Ishikawa (cell line): ENCODE measurements around the gene SBDS.

Source experiments
- EGR1 ChIP-seq: IDR thresholded peaks from 2 replicates; pipeline ENCODE4 v1.6.1; 2012
- FOXM1 ChIP-seq: IDR thresholded peaks from 2 replicates; pipeline ENCODE4 v1.6.1; 2012; ENCODE audit warnings: low read depth, borderline replicate concordance
- NFIC ChIP-seq: IDR thresholded peaks from 2 replicates; pipeline ENCODE4 v1.6.1; 2012
- RAD21 ChIP-seq: IDR thresholded peaks from 2 replicates; pipeline ENCODE4 v1.6.1; 2012; ENCODE audit warnings: low read depth
- TAF1 ChIP-seq: IDR thresholded peaks from 2 replicates; pipeline ENCODE4 v1.6.1; 2012; ENCODE audit warnings: low read depth, mild to moderate bottlenecking
- TCF12 ChIP-seq: IDR thresholded peaks from 2 replicates; pipeline ENCODE4 v1.6.1; 2012; ENCODE audit warnings: low read depth
- TEAD4 ChIP-seq: IDR thresholded peaks from 2 replicates; pipeline ENCODE4 v1.6.1; 2012
- YY1 ChIP-seq: IDR thresholded peaks from 2 replicates; pipeline ENCODE4 v1.6.1; 2012; ENCODE audit warnings: low read depth
- ZBTB7A ChIP-seq: IDR thresholded peaks from 2 replicates; pipeline ENCODE4 v1.6.1; 2012; ENCODE audit warnings: low read depth
- TF ChIP-seq, protein P1 (sequence below): IDR thresholded peaks from 2 replicates; pipeline ENCODE4 v1.6.1; 2012
- TF ChIP-seq, protein P2 (sequence below): IDR thresholded peaks from 2 replicates; pipeline ENCODE4 v1.6.1; 2012
- TF ChIP-seq, protein P3 (sequence below): IDR thresholded peaks from 2 replicates; pipeline ENCODE4 v1.6.1; 2012; ENCODE audit warnings: low read depth, mild to moderate bottlenecking

SBDS gene

DNA sequence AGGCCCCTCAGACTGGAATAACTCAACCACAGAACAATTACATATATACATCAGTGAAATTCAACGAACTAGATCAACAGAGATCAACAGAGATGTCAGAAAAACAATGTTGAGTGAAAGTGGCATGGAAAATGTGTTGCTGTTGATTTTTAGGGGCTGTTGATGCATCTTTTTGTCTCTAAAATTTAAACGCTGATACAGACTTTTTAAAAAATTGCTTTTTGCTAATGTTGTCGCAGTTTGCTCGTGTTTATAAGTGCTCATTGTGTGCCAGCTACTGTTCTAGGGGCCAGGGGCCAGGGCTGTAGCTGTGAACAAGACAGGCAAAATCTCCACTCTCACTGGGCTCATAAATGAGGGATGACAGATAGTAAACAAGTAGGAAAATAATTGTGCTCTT, 56.1 kb downstream of the SBDS start:
- TF ChIP-seq, protein P1, sequence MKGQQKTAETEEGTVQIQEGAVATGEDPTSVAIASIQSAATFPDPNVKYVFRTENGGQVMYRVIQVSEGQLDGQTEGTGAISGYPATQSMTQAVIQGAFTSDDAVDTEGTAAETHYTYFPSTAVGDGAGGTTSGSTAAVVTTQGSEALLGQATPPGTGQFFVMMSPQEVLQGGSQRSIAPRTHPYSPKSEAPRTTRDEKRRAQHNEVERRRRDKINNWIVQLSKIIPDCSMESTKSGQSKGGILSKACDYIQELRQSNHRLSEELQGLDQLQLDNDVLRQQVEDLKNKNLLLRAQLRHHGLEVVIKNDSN, result no peak
- TF ChIP-seq TAF1 (no peak), YY1 (no peak)

DNA sequence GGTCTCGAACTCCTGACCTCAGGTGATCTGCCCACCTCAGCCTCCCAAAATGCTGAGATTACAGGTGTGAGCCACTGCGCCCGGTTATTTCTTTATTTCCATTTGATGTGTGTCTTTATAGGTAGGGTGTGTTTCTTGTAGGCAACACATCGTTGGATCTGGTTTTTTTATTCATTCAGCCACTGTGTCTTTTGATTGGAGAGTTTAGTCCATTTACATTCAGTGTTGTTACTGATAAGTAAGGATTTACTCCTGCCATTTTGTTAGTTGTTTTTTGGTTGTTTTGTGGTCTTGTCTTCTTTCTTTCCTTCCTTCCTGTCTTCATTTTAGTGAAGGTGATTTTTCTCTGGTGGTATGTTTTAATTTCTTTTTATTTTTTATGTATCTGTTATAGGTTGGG, 57.4 kb downstream of the SBDS start:
- TF ChIP-seq RAD21 (no peak), TAF1 (no peak), FOXM1 (no peak), ZBTB7A (no peak), TEAD4 (no peak), EGR1 (no peak), NFIC (no peak), TCF12 (no peak)
- TF ChIP-seq, protein P2, sequence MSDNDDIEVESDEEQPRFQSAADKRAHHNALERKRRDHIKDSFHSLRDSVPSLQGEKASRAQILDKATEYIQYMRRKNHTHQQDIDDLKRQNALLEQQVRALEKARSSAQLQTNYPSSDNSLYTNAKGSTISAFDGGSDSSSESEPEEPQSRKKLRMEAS, result no peak
- TF ChIP-seq, protein P3, sequence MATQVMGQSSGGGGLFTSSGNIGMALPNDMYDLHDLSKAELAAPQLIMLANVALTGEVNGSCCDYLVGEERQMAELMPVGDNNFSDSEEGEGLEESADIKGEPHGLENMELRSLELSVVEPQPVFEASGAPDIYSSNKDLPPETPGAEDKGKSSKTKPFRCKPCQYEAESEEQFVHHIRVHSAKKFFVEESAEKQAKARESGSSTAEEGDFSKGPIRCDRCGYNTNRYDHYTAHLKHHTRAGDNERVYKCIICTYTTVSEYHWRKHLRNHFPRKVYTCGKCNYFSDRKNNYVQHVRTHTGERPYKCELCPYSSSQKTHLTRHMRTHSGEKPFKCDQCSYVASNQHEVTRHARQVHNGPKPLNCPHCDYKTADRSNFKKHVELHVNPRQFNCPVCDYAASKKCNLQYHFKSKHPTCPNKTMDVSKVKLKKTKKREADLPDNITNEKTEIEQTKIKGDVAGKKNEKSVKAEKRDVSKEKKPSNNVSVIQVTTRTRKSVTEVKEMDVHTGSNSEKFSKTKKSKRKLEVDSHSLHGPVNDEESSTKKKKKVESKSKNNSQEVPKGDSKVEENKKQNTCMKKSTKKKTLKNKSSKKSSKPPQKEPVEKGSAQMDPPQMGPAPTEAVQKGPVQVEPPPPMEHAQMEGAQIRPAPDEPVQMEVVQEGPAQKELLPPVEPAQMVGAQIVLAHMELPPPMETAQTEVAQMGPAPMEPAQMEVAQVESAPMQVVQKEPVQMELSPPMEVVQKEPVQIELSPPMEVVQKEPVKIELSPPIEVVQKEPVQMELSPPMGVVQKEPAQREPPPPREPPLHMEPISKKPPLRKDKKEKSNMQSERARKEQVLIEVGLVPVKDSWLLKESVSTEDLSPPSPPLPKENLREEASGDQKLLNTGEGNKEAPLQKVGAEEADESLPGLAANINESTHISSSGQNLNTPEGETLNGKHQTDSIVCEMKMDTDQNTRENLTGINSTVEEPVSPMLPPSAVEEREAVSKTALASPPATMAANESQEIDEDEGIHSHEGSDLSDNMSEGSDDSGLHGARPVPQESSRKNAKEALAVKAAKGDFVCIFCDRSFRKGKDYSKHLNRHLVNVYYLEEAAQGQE, result no peak
- TF ChIP-seq, protein P1, result no peak
